HCT116 (cell line): ENCODE measurements around the gene TRIM9. TPM values are rescaled to one million over a fixed set of nuclear protein-coding genes. Genes with fewer than 3 reads are reported as not detected.

Experiments used
- ATAC-seq: fragments of 200-7000 bp; cut with Tn5 transposase; 2 replicates; pipeline ENCODE4 v1.9.1; 2020; ENCODE audit warnings: mild to moderate bottlenecking, moderate library complexity
- BruUV-seq: library from RNA; stranded (reverse); fragments of 400-500 nt; replicated peaks from 2 replicates; lab custom pipeline; 2021; lab: Mats Ljungman, UMichigan
- CTCF ChIA-PET: fragments of 300-600 bp; sonication (Branson Sonifier 250); formaldehyde crosslinking; loops from one replicate; lab custom pipeline; 2021; ENCODE audit warnings: antibody characterized with exemption; lab: Charles Lee
- POLR2A ChIA-PET: fragments of 300-600, 350-600 bp; sonication (Branson Sonifier 250); formaldehyde crosslinking; loops from one replicate; lab custom pipeline; 2021; ENCODE audit warnings: antibody characterized with exemption; lab: Charles Lee
- RAD21 ChIA-PET, 2 experiments: fragments of 300-600 bp; sonication (Branson Sonifier 250); formaldehyde crosslinking; loops; one replicate each; lab custom pipeline; 2023; ENCODE audit warnings: low total read pairs in 2 of 2; ENCODE audit not compliant: uncharacterized antibody in 2 of 2, unreplicated experiment in 2 of 2, low non-redundant PET in 1 of 2; lab: Charles Lee
- DNase-seq: peaks from one replicate; pipeline ENCODE4 v3.0.0-alpha.2; 2010; ENCODE audit warnings: low read depth, low spot score
- H2AFZ ChIP-seq: fragments of 200-600 bp; shearing (Covaris generic), sonication (generic); 2 replicates; pipeline ENCODE4 v1.6.1; 2017; ENCODE audit warnings: low read depth, mixed run types, mixed read lengths, antibody characterized with exemption, low read length; ENCODE audit not compliant: poor library complexity, severe bottlenecking
- H3K27ac ChIP-seq: 2 replicates; pipeline ENCODE4 v1.5.1; 2012; ENCODE audit warnings: low read depth, low read length
- H3K27me3 ChIP-seq: fragments of 200-600 bp; sonication (generic); 2 replicates; pipeline ENCODE4 v1.6.1; 2016; ENCODE audit warnings: mixed run types, low read length, mixed read lengths; ENCODE audit not compliant: insufficient read depth
- H3K36me3 ChIP-seq, 2 experiments: fragments of 200-500 bp in 1 of 2; fragments of 200-600 bp in 1 of 2; sonication (Bioruptor generic) in 1 of 2; sonication (generic) in 1 of 2; 2 replicates each; pipeline versions ENCODE4 v1.5.1 to v1.6.1; 2014 to 2016; ENCODE audit warnings: low read length in 2 of 2, inconsistent platforms in 1 of 2, mixed read lengths in 1 of 2, mixed run types in 1 of 2; ENCODE audit not compliant: insufficient read depth in 2 of 2, control insufficient read depth in 1 of 2
- H3K4me1 ChIP-seq, 2 experiments: fragments of 200-600 bp in 1 of 2; sonication (generic) in 1 of 2; 2 replicates each; pipeline versions ENCODE4 v1.5.1 to v1.6.1; 2012 to 2017; ENCODE audit warnings: low read length in 2 of 2, inconsistent platforms in 1 of 2, mild to moderate bottlenecking in 1 of 2, mixed read lengths in 1 of 2, mixed run types in 1 of 2, moderate library complexity in 1 of 2; ENCODE audit not compliant: insufficient read depth in 2 of 2, control insufficient read depth in 1 of 2
- H3K4me2 ChIP-seq: fragments of 200-600 bp; sonication (generic); 2 replicates; pipeline ENCODE4 v1.6.1; 2017; ENCODE audit warnings: mixed run types, low read length, mixed read lengths
- H3K4me3 ChIP-seq, 2 experiments: fragments of 200-600 bp in 1 of 2; sonication (generic) in 1 of 2; replicated peaks in 1 of 2; 2 replicates each; pipeline ENCODE4 v1.5.1; 2011 to 2016; ENCODE audit warnings: low read length in 2 of 2, control low read depth in 1 of 2, low read depth in 1 of 2, mild to moderate bottlenecking in 1 of 2, mixed read lengths in 1 of 2, mixed run types in 1 of 2
- H3K79me2 ChIP-seq: fragments of 200-600 bp; sonication (generic); 2 replicates; pipeline ENCODE4 v1.6.1; 2017; ENCODE audit warnings: mild to moderate bottlenecking, mixed run types, low read length, moderate library complexity, mixed read lengths; ENCODE audit not compliant: insufficient read depth
- H3K9ac ChIP-seq: fragments of 200-600 bp; sonication (generic); 2 replicates; pipeline ENCODE4 v1.6.1; 2016; ENCODE audit warnings: low read length, mixed read lengths
- H3K9me2 ChIP-seq: fragments of 200-600 bp; sonication (generic), shearing (Covaris generic); 2 replicates; pipeline ENCODE4 v1.6.1; 2017; ENCODE audit warnings: mixed run types, mild to moderate bottlenecking, moderate library complexity; ENCODE audit not compliant: insufficient read depth
- H3K9me3 ChIP-seq, 2 experiments: fragments of 200-500 bp in 1 of 2; fragments of 200-600 bp in 1 of 2; sonication (Bioruptor generic) in 1 of 2; sonication (generic) in 1 of 2; 2 replicates each; pipeline ENCODE4 v1.6.1; 2014 to 2017; ENCODE audit warnings: low read length in 2 of 2, mixed read lengths in 2 of 2, inconsistent platforms in 1 of 2, low read depth in 1 of 2, mild to moderate bottlenecking in 1 of 2, mixed run types in 1 of 2, moderate library complexity in 1 of 2; ENCODE audit not compliant: control insufficient read depth in 1 of 2, insufficient read depth in 1 of 2
- H4K20me1 ChIP-seq: fragments of 200-600 bp; sonication (generic), shearing (Covaris generic); 2 replicates; pipeline ENCODE4 v1.6.1; 2017; ENCODE audit warnings: mixed run types, mild to moderate bottlenecking, moderate library complexity; ENCODE audit not compliant: insufficient read depth
- CBX3 ChIP-seq: IDR thresholded peaks from 2 replicates; pipeline ENCODE4 v1.6.1; 2012; ENCODE audit warnings: low read depth
- ELF1 ChIP-seq: IDR thresholded peaks from 2 replicates; pipeline ENCODE4 v1.6.1; 2012; ENCODE audit warnings: low read depth, borderline replicate concordance
- EZH2 ChIP-seq: fragments of 200-600 bp; sonication (generic); IDR thresholded peaks from 2 replicates; pipeline ENCODE4 v1.6.1; 2017; ENCODE audit warnings: antibody characterized with exemption, mixed run types
- EZH2phosphoT487 ChIP-seq: fragments of 200-600 bp; IDR thresholded peaks from 2 replicates; pipeline ENCODE4 v1.6.1; 2018; ENCODE audit warnings: antibody characterized with exemption, borderline replicate concordance
- FOSL1 ChIP-seq: IDR thresholded peaks from 2 replicates; pipeline ENCODE4 v1.6.1; 2012; ENCODE audit warnings: low read depth
- MAX ChIP-seq: IDR thresholded peaks from 2 replicates; pipeline ENCODE4 v1.6.1; 2012
- RAD21 ChIP-seq: IDR thresholded peaks from 2 replicates; pipeline ENCODE4 v1.6.1; 2012; ENCODE audit warnings: low read depth, mild to moderate bottlenecking
- REST ChIP-seq: IDR thresholded peaks from 2 replicates; pipeline ENCODE4 v1.6.1; 2012; ENCODE audit warnings: low read depth
- SIN3A ChIP-seq: IDR thresholded peaks from 2 replicates; pipeline ENCODE4 v1.6.1; 2012; ENCODE audit warnings: low read depth
- SP1 ChIP-seq: IDR thresholded peaks from 2 replicates; pipeline ENCODE4 v1.6.1; 2012; ENCODE audit warnings: low read depth
- SRF ChIP-seq: IDR thresholded peaks from 2 replicates; pipeline ENCODE4 v1.6.1; 2012; ENCODE audit warnings: low read depth
- YY1 ChIP-seq: IDR thresholded peaks from 2 replicates; pipeline ENCODE4 v1.6.1; 2011; ENCODE audit warnings: low read length, low read depth, moderate library complexity, mild to moderate bottlenecking; ENCODE audit not compliant: insufficient replicate concordance; ENCODE audit errors: extremely low read depth
- ZNF274 ChIP-seq: fragments of 200-500 bp; sonication (Bioruptor generic); IDR thresholded peaks from 2 replicates; pipeline ENCODE4 v1.6.1; 2014; ENCODE audit warnings: mild to moderate bottlenecking, low read depth, low read length, inconsistent platforms
- intact Hi-C: fragments of 100-400 bp; cut with micrococcal nuclease; formaldehyde crosslinking; loops from 2 replicates; pipeline ENCODE4 v1.10.0; 2022
- total RNA-seq: library from RNA; stranded (reverse); gene quantifications from one replicate; pipeline ENCODE4 v1.2.1, GENCODE V29; 2021; ENCODE audit not compliant: unreplicated experiment
- TF ChIP-seq, protein P1 (sequence below), 3 experiments: fragments of 200-600 bp in 1 of 3; sonication (generic) in 1 of 3; IDR thresholded peaks in 2 of 3; conservative IDR thresholded peaks in 1 of 3; 2 replicates each; pipeline ENCODE4 v1.5.1; 2012 to 2017; ENCODE audit warnings: low read depth in 2 of 3, low read length in 2 of 3, antibody characterized with exemption in 1 of 3, borderline replicate concordance in 1 of 3, control low read depth in 1 of 3, mild to moderate bottlenecking in 1 of 3, mixed read lengths in 1 of 3, mixed run types in 1 of 3, moderate library complexity in 1 of 3; ENCODE audit not compliant: insufficient read depth in 1 of 3

Gene TRIM9
- total RNA-seq, 1 experiment from 2014 or later: 4.6 TPM

- no peak overlapping the region for H3K4me3 ChIP-seq
- POLR2A ChIA-PET: no interaction called here
- H3K79me2 ChIP-seq: no peaks in the 10 kb centered on the region
- H2AFZ ChIP-seq: no peak overlapping the region
- H3K36me3 ChIP-seq: no peaks in the 10 kb centered on the region; a peak in 1 of 4 replicates
- no peaks in the 10 kb centered on the region for H3K4me1 ChIP-seq
- no peaks in the 10 kb centered on the region for H3K9me2 ChIP-seq
- no peak overlapping the region for H3K9ac ChIP-seq
- no peaks in the 10 kb centered on the region for H3K27me3 ChIP-seq
- CTCF ChIA-PET: no interaction called here
- no peaks in the 10 kb centered on the region for H4K20me1 ChIP-seq
- no peaks in the 10 kb centered on the region for H3K9me3 ChIP-seq
- RAD21 ChIA-PET: no interaction called here
- no TSS peak for BruUV-seq
- DNase-seq (no peak), ATAC-seq (no peak)
- intact Hi-C loops: no loop called here
- no peak overlapping the region for H3K4me2 ChIP-seq
- no peak overlapping the region for H3K27ac ChIP-seq
- TF ChIP-seq CBX3: no peak
- no peak for TF ChIP-seq RAD21
- no peak for TF ChIP-seq MAX
- TF ChIP-seq EZH2: no peak
- no peak for TF ChIP-seq ZNF274
- no peak for TF ChIP-seq SIN3A
- no peak for TF ChIP-seq SRF
- no peak for TF ChIP-seq ELF1
- no peak for TF ChIP-seq YY1
- TF ChIP-seq EZH2phosphoT487: no peak
- no peak for TF ChIP-seq SP1
- TF ChIP-seq FOSL1: no peak
- TF ChIP-seq REST: no peak
- TF ChIP-seq, protein P1, sequence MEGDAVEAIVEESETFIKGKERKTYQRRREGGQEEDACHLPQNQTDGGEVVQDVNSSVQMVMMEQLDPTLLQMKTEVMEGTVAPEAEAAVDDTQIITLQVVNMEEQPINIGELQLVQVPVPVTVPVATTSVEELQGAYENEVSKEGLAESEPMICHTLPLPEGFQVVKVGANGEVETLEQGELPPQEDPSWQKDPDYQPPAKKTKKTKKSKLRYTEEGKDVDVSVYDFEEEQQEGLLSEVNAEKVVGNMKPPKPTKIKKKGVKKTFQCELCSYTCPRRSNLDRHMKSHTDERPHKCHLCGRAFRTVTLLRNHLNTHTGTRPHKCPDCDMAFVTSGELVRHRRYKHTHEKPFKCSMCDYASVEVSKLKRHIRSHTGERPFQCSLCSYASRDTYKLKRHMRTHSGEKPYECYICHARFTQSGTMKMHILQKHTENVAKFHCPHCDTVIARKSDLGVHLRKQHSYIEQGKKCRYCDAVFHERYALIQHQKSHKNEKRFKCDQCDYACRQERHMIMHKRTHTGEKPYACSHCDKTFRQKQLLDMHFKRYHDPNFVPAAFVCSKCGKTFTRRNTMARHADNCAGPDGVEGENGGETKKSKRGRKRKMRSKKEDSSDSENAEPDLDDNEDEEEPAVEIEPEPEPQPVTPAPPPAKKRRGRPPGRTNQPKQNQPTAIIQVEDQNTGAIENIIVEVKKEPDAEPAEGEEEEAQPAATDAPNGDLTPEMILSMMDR (IDR thresholded peaks at IDR 0.05 in 2 of 3, conservative IDR thresholded peaks at IDR 0.05 in 1 of 3; ENCODE audit: borderline replicate concordance in 1 of 3, insufficient read depth in 1 of 3, low read depth in 2 of 3, low read length in 2 of 3): no peak
Observed at GRCh38 chr14:50985124-50985858, 109.6 kb downstream of the TRIM9 start.
